Breast epithelium (tissue), 3 donors: ENCODE results near the gene PSMB11. TPM values are rescaled to one million over a fixed set of nuclear protein-coding genes. Genes with fewer than 3 reads are reported as not detected.

Experiments
- total RNA-seq, 3 donors: library from RNA; depleted of rRNA; stranded (reverse); fragments of >200 nt; gene quantifications; one replicate each; pipeline ENCODE4 v1.1.0, GENCODE V29; 2016

PSMB11 gene
- total RNA-seq, 3 donors from 2014 or later, result not detected

Other genes with a start within 250 kb of the PSMB11 start
- gene SLC7A7, start 226.8 kb upstream of the PSMB11 start, total RNA-seq, result 10 to 100 TPM; 17.4 to 46.4 (median 27.2) TPM
- gene MRPL52, start 212.3 kb upstream of the PSMB11 start, total RNA-seq, result 10 to 100 TPM; 22.7 to 39.4 (median 34.7) TPM
- 100 to 1,000 TPM in 2 of 3 donors, 10 to 100 TPM in 1; 84.4 to 361 (median 136) TPM for gene MMP14, start 205.6 kb upstream of the PSMB11 start, total RNA-seq
- 10 to 100 TPM; 70.1 to 97.5 (median 82.3) TPM for gene LRP10, start 170.5 kb upstream of the PSMB11 start, total RNA-seq
- gene REM2, start 159.0 kb upstream of the PSMB11 start, total RNA-seq, result 1 to 10 TPM in 2 of 3 donors, under 1 TPM in 1; 0.96 to 1.3 (median 1.2) TPM
- 100 to 1,000 TPM in 2 of 3 donors, 10 to 100 TPM in 1; 85.5 to 194 (median 174) TPM for gene RBM23, start 123.1 kb upstream of the PSMB11 start, total RNA-seq
- gene PRMT5, start 112.8 kb upstream of the PSMB11 start, total RNA-seq, result 10 to 100 TPM; 48.6 to 80.6 (median 71.4) TPM
- gene HAUS4, start 85.1 kb upstream of the PSMB11 start, total RNA-seq, result 10 to 100 TPM; 67.3 to 86.5 (median 68.3) TPM
- gene AJUBA, start 59.7 kb upstream of the PSMB11 start, total RNA-seq, result 10 to 100 TPM in 2 of 3 donors, 1 to 10 TPM in 1; 3.2 to 24.0 (median 18.7) TPM
- gene C14orf93, start 32.1 kb upstream of the PSMB11 start, total RNA-seq, result 10 to 100 TPM; 10.8 to 24.1 (median 19.4) TPM
- gene PSMB5, start 7.3 kb upstream of the PSMB11 start, total RNA-seq, result 100 to 1,000 TPM; 120 to 144 (median 129) TPM
- 1 to 10 TPM; 2.2 to 5.2 (median 3.2) TPM for gene CDH24, start 15.3 kb downstream of the PSMB11 start, total RNA-seq
- 100 to 1,000 TPM; 106 to 151 (median 145) TPM for gene ACIN1, start 52.9 kb downstream of the PSMB11 start, total RNA-seq
- gene C14orf119, start 53.3 kb downstream of the PSMB11 start, total RNA-seq, result 10 to 100 TPM; 29.6 to 34.4 (median 32.8) TPM
- gene CIROP, start 62.8 kb downstream of the PSMB11 start, total RNA-seq, result not detected
- gene CEBPE, start 77.0 kb downstream of the PSMB11 start, total RNA-seq, result under 1 TPM in 1 of 3 donors, not detected in 2; 0.32 TPM
- 10 to 100 TPM; 46.8 to 98.9 (median 61.9) TPM for gene SLC7A8, start 141.4 kb downstream of the PSMB11 start, total RNA-seq
- gene RNF212B, start 195.7 kb downstream of the PSMB11 start, total RNA-seq, result not detected
- 10 to 100 TPM; 10.8 to 15.4 (median 12.0) TPM for gene HOMEZ, start 243.9 kb downstream of the PSMB11 start, total RNA-seq